Endothelial cell of umbilical vein (primary cell): ENCODE results near the gene ADAM19. TPM values are rescaled to one million over a fixed set of nuclear protein-coding genes. Genes with fewer than 3 reads are reported as not detected.

Experiments
- BruUV-seq: library from RNA; stranded (reverse); fragments of 400-500 nt; replicated peaks from 2 replicates; lab custom pipeline; 2021; lab: Mats Ljungman, UMichigan
- CTCF ChIA-PET: fragments of 300-600, 350-600 bp; sonication (Branson Sonifier 250); formaldehyde crosslinking; loops from one replicate; lab custom pipeline; 2021; ENCODE audit warnings: antibody characterized with exemption, inconsistent platforms; lab: Charles Lee
- POLR2A ChIA-PET: fragments of 300-600, 350-600 bp; sonication (Branson Sonifier 250); formaldehyde crosslinking; loops from one replicate; lab custom pipeline; 2021; ENCODE audit warnings: antibody characterized with exemption, inconsistent platforms; lab: Charles Lee
- DNase-seq: peaks from one replicate; pipeline ENCODE4 v3.0.0-alpha.2; 2011; ENCODE audit warnings: low read depth, low spot score
- FAIRE-seq: peaks from 2 replicates; lab custom pipeline; 2011; peaks lifted over from hg19 to GRCh38; lab: Jason Lieb, UNC
- H2AFZ ChIP-seq: 2 replicates; pipeline ENCODE4 v1.6.0; 2012; ENCODE audit warnings: low read depth, low read length, control low read depth, inconsistent platforms
- H3K27ac ChIP-seq: 2 replicates; pipeline ENCODE4 v1.5.1; 2011; ENCODE audit warnings: low read depth, mild to moderate bottlenecking, control low read depth, low read length, moderate library complexity; ENCODE audit not compliant: insufficient read depth
- H3K27me3 ChIP-seq, 2 experiments: 2 replicates each; pipeline versions ENCODE4 v1.6.0 to v1.6.1; 2011; ENCODE audit warnings: low read length in 2 of 2, mixed read lengths in 1 of 2; ENCODE audit not compliant: control insufficient read depth in 2 of 2, insufficient read depth in 2 of 2
- H3K36me3 ChIP-seq, 2 experiments: 2 replicates in 1 of 2; 3 replicates in 1 of 2; pipeline ENCODE4 v1.5.1; 2011; ENCODE audit warnings: low read length in 2 of 2, mild to moderate bottlenecking in 1 of 2, moderate library complexity in 1 of 2; ENCODE audit not compliant: control insufficient read depth in 2 of 2, insufficient read depth in 2 of 2; ENCODE audit errors: extremely low read depth in 1 of 2
- H3K4me1 ChIP-seq: 3 replicates; pipeline ENCODE4 v1.5.1; 2011; ENCODE audit warnings: mild to moderate bottlenecking, low read length; ENCODE audit not compliant: control insufficient read depth, insufficient read depth; ENCODE audit errors: extremely low read depth
- H3K4me2 ChIP-seq: 2 replicates; pipeline ENCODE4 v1.6.1; 2011; ENCODE audit warnings: low read length, control low read depth, mixed read lengths; ENCODE audit not compliant: insufficient read depth
- H3K4me3 ChIP-seq, 3 experiments: fragments of 200-600 bp in 1 of 3; sonication (generic), shearing (Covaris generic) in 1 of 3; replicated peaks in 1 of 3; 2 replicates each; pipeline ENCODE4 v1.5.1; 2011 to 2016; ENCODE audit warnings: control low read depth in 3 of 3, low read length in 3 of 3, mild to moderate bottlenecking in 2 of 3, inconsistent platforms in 1 of 3, low read depth in 1 of 3, moderate library complexity in 1 of 3; ENCODE audit not compliant: insufficient read depth in 1 of 3
- H3K79me2 ChIP-seq: 2 replicates; pipeline ENCODE4 v1.6.0; 2012; ENCODE audit warnings: low read length, inconsistent platforms; ENCODE audit not compliant: control insufficient read depth, insufficient read depth
- H3K9ac ChIP-seq: replicated peaks from 2 replicates; pipeline ENCODE3; 2011; ENCODE audit warnings: low read length, control low read depth; ENCODE audit not compliant: insufficient read depth; ENCODE audit errors: extremely low read depth
- H3K9me1 ChIP-seq: replicated peaks from 3 replicates; pipeline ENCODE4 v1.6.0; 2011; ENCODE audit warnings: mild to moderate bottlenecking, low read length; ENCODE audit not compliant: control insufficient read depth, insufficient read depth; ENCODE audit errors: extremely low read depth
- H3K9me3 ChIP-seq: replicated peaks from 2 replicates; pipeline ENCODE4 v1.5.1; 2012; ENCODE audit warnings: low read length, inconsistent platforms; ENCODE audit not compliant: control insufficient read depth, insufficient read depth
- H4K20me1 ChIP-seq: replicated peaks from 2 replicates; pipeline ENCODE3; 2011; ENCODE audit warnings: mild to moderate bottlenecking, low read length; ENCODE audit not compliant: control insufficient read depth, insufficient read depth; ENCODE audit errors: extremely low read depth
- CTCF ChIP-seq, 2 donors: IDR thresholded peaks; 1 replicate in 1 of 2; 2 replicates in 1 of 2; pipeline ENCODE4 v1.5.1; 2011; ENCODE audit warnings: low read length in 2 of 2, mild to moderate bottlenecking in 2 of 2, moderate library complexity in 2 of 2, control low read depth in 1 of 2, inconsistent platforms in 1 of 2, low read depth in 1 of 2; ENCODE audit not compliant: insufficient read depth in 1 of 2; ENCODE audit errors: extremely low read depth in 1 of 2
- EZH2 ChIP-seq: IDR thresholded peaks from 2 replicates; pipeline ENCODE4 v1.6.1; 2012; ENCODE audit warnings: borderline replicate concordance, low read depth, mild to moderate bottlenecking, moderate library complexity, low read length, inconsistent platforms; ENCODE audit not compliant: severe bottlenecking
- FOS ChIP-seq: IDR thresholded peaks from 2 replicates; pipeline ENCODE4 v1.6.1; 2011; ENCODE audit warnings: mild to moderate bottlenecking, low read length, moderate library complexity, borderline replicate concordance; ENCODE audit not compliant: insufficient read depth
- GATA2 ChIP-seq: IDR thresholded peaks from 2 replicates; pipeline ENCODE4 v1.7.0; 2011; ENCODE audit warnings: low read depth, mild to moderate bottlenecking, moderate library complexity, mixed read lengths, low read length; ENCODE audit not compliant: insufficient read length, insufficient read depth
- POLR2A ChIP-seq: IDR thresholded peaks from 2 replicates; pipeline ENCODE4 v1.6.1; 2012; ENCODE audit warnings: low read depth, mild to moderate bottlenecking, control low read depth, low read length
- POLR2AphosphoS5 ChIP-seq: IDR thresholded peaks from 2 replicates; pipeline ENCODE4 v1.6.1; 2012; ENCODE audit warnings: low read depth, mild to moderate bottlenecking, control low read depth, low read length, moderate library complexity; ENCODE audit not compliant: insufficient read depth
- dilution Hi-C: fragments of 300-500 bp; cut with MboI; formaldehyde crosslinking; loops from one replicate; pipeline ENCODE4 v1.15.0; 2019; ENCODE audit warnings: low sequenced_read_pairs; ENCODE audit not compliant: extremely low pct_ligation_motif_present
- intact Hi-C: fragments of 100-400 bp; cut with micrococcal nuclease; formaldehyde crosslinking; loops from one replicate; pipeline ENCODE4 v1.10.0; 2022
- polyA plus RNA-seq, 4 experiments: library from polyadenylated mRNA; depleted of rRNA in 3 of 4; stranded (reverse) in 3 of 4; unstranded in 1 of 4; fragments of >200 nt; gene quantifications; 2 replicates each; pipeline versions ENCODE4 v1.2.1 to v1.2.3, GENCODE V29; 2011 to 2012; ENCODE audit warnings: missing spikeins in 1 of 4
- total RNA-seq: library from RNA; stranded (reverse); gene quantifications from 2 replicates; pipeline ENCODE4 v1.2.3, GENCODE V29; 2021

Gene ADAM19
- total and polyA plus RNA-seq, 2 donors (not counting 3 experiments of a cell fraction or from before 2014, with no cell fraction given): 10.0 to 22.6 TPM

GRCh38 chr5:157541447-157542118, 34.0 kb downstream of the ADAM19 start:
- Histone ChIP-seq H3K9me1 (no peaks in the 10 kb centered on the region), H3K4me1 (peaks cover 20% of the 10 kb centered on the region), H3K4me3 (no peak overlapping the region), H3K4me2 (peak overlapping the region; percentile 59), H3K36me3 (peaks cover 0 to 2% of the 10 kb centered on the region in 2 experiments), H3K79me2 (no peaks in the 10 kb centered on the region), H3K27ac (peak overlapping the region; percentile 72), H3K27me3 (no peaks in the 10 kb centered on the region), H3K9me3 (no peaks in the 10 kb centered on the region), H2AFZ (peak overlapping the region; percentile 96), H3K9ac (peak overlapping the region; percentile 19), H4K20me1 (no peaks in the 10 kb centered on the region)
- no peak for DNase-seq
- intact Hi-C loops: loop anchor here (1.0 to 2.0 kb wide), 2 partner anchors 23 to 34 kb away; partner anchors contain the start of gene ADAM19
- POLR2A ChIA-PET: interaction anchor here (0.5 kb wide), 1 partner anchor 28 kb away, joined by 7 read pairs; no protein-coding TSS in a partner anchor
- BruUV-seq: TSS peak; percentile 9
- peak; percentile 67 for FAIRE-seq
- CTCF ChIA-PET: interaction anchor here (0.8 to 2.3 kb wide), 7 partner anchors 8 to 201 kb away, joined by 3 to 7 read pairs (median 3); no protein-coding TSS in a partner anchor
- dilution Hi-C loops: no loop called here
- no peak for TF ChIP-seq CTCF (IDR thresholded peaks at IDR 0.05; ENCODE audit: extremely low read depth in 1 of 2, insufficient read depth in 1 of 2, low read depth in 1 of 2, low read length in 2 of 2)
- TF ChIP-seq GATA2: no peak
- TF ChIP-seq EZH2: no peak
- no peak for TF ChIP-seq FOS
- no peak for TF ChIP-seq POLR2AphosphoS5
- TF ChIP-seq POLR2A: no peak
